ENCODE measurements around the gene CSKMT. TPM values are rescaled to one million over a fixed set of nuclear protein-coding genes. Genes with fewer than 3 reads are reported as not detected.

CSKMT gene
- total and polyA plus RNA-seq, 10 of the 15 experiments (the other 5 are each of a cell fraction or from before 2014, with no cell fraction given): 7.0 to 213 (median 21.6) TPM

DNA sequence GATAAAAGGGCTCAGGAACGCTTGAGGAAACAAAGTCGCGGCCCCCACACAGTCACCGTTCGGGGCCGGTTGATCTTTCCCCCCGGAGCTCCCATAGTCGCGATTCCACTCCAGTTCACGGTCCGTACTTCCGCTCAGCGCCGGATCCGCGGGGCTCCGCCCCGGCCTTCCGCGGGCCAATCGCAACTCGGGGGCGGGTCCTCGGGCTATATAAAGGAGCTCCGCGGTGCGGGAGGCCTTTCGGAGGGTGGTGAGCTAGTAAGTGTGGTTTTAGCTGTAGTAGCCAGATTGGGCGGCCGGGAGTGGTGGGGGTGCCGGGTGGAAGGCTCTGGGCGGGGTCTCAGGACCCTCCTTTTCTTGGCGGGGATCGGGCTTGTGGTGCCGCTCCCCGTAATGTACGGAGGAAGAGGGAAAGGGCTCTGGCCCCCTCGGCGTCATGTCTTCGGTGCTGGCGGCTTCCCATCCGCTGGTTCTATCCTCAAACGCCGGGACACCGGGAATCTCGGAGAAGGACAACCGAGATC lies at the start of gene CSKMT, which contains the start of gene C11orf98 (continued):
- TF ChIP-seq, protein P1, sequence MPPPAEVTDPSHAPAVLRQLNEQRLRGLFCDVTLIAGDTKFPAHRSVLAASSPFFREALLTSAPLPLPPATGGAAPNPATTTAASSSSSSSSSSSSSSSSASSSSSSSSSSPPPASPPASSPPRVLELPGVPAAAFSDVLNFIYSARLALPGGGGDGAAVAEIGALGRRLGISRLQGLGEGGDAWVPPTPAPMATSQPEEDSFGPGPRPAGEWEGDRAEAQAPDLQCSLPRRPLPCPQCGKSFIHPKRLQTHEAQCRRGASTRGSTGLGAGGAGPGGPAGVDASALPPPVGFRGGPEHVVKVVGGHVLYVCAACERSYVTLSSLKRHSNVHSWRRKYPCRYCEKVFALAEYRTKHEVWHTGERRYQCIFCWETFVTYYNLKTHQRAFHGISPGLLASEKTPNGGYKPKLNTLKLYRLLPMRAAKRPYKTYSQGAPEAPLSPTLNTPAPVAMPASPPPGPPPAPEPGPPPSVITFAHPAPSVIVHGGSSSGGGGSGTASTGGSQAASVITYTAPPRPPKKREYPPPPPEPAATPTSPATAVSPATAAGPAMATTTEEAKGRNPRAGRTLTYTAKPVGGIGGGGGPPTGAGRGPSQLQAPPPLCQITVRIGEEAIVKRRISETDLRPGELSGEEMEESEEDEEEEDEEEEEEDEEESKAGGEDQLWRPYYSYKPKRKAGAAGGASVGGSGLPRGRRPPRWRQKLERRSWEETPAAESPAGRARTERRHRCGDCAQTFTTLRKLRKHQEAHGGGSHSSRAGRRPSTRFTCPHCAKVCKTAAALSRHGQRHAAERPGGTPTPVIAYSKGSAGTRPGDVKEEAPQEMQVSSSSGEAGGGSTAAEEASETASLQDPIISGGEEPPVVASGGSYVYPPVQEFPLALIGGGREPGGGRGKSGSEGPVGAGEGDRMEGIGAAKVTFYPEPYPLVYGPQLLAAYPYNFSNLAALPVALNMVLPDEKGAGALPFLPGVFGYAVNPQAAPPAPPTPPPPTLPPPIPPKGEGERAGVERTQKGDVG (CRISPR knock-in tag; IDR thresholded peaks at IDR 0.05): peak; percentile 79
- TF ChIP-seq RBBP5 (conservative IDR thresholded peaks at IDR 0.05) (no peak), PAX8 (IDR thresholded peaks at IDR 0.05) (no peak), ZSCAN29 (IDR thresholded peaks at IDR 0.05) (no peak), EZH2 (IDR thresholded peaks at IDR 0.05; ENCODE audit: borderline replicate concordance, control insufficient read depth, low read depth, low read length) (no peak), JUND (IDR thresholded peaks at IDR 0.05; ENCODE audit: low read depth, low read length) (no peak), ESRRA (IDR thresholded peaks at IDR 0.05; ENCODE audit: low read length) (no peak; the same call in 1 of the 2 replicates), YY1 (IDR thresholded peaks at IDR 0.05; ENCODE audit: low read depth, low read length) (peak; percentile 68; the same call in 1 of the 2 replicates), RB1 (IDR thresholded peaks at IDR 0.05; ENCODE audit: borderline replicate concordance) (no peak), EED (IDR thresholded peaks at IDR 0.05; ENCODE audit: low read depth) (0 out of 2 replicates have a peak, but pooled peaks have one; percentile 36), RAD51 (IDR thresholded peaks at IDR 0.05) (no peak)
- TF ChIP-seq, protein P2, sequence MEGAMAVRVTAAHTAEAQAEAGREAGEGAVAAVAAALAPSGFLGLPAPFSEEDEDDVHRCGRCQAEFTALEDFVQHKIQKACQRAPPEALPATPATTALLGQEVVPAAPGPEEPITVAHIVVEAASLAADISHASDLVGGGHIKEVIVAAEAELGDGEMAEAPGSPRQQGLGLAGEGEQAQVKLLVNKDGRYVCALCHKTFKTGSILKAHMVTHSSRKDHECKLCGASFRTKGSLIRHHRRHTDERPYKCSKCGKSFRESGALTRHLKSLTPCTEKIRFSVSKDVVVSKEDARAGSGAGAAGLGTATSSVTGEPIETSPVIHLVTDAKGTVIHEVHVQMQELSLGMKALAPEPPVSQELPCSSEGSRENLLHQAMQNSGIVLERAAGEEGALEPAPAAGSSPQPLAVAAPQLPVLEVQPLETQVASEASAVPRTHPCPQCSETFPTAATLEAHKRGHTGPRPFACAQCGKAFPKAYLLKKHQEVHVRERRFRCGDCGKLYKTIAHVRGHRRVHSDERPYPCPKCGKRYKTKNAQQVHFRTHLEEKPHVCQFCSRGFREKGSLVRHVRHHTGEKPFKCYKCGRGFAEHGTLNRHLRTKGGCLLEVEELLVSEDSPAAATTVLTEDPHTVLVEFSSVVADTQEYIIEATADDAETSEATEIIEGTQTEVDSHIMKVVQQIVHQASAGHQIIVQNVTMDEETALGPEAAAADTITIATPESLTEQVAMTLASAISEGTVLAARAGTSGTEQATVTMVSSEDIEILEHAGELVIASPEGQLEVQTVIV (IDR thresholded peaks at IDR 0.05; ENCODE audit: borderline replicate concordance, partially characterized antibody): no peak
- TF ChIP-seq, protein P3, sequence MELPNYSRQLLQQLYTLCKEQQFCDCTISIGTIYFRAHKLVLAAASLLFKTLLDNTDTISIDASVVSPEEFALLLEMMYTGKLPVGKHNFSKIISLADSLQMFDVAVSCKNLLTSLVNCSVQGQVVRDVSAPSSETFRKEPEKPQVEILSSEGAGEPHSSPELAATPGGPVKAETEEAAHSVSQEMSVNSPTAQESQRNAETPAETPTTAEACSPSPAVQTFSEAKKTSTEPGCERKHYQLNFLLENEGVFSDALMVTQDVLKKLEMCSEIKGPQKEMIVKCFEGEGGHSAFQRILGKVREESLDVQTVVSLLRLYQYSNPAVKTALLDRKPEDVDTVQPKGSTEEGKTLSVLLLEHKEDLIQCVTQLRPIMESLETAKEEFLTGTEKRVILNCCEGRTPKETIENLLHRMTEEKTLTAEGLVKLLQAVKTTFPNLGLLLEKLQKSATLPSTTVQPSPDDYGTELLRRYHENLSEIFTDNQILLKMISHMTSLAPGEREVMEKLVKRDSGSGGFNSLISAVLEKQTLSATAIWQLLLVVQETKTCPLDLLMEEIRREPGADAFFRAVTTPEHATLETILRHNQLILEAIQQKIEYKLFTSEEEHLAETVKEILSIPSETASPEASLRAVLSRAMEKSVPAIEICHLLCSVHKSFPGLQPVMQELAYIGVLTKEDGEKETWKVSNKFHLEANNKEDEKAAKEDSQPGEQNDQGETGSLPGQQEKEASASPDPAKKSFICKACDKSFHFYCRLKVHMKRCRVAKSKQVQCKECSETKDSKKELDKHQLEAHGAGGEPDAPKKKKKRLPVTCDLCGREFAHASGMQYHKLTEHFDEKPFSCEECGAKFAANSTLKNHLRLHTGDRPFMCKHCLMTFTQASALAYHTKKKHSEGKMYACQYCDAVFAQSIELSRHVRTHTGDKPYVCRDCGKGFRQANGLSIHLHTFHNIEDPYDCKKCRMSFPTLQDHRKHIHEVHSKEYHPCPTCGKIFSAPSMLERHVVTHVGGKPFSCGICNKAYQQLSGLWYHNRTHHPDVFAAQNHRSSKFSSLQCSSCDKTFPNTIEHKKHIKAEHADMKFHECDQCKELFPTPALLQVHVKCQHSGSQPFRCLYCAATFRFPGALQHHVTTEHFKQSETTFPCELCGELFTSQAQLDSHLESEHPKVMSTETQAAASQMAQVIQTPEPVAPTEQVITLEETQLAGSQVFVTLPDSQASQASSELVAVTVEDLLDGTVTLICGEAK (IDR thresholded peaks at IDR 0.05; ENCODE audit: borderline replicate concordance): peak; percentile 82; the same call in 1 of the 2 replicates
- TF ChIP-seq, protein P4, sequence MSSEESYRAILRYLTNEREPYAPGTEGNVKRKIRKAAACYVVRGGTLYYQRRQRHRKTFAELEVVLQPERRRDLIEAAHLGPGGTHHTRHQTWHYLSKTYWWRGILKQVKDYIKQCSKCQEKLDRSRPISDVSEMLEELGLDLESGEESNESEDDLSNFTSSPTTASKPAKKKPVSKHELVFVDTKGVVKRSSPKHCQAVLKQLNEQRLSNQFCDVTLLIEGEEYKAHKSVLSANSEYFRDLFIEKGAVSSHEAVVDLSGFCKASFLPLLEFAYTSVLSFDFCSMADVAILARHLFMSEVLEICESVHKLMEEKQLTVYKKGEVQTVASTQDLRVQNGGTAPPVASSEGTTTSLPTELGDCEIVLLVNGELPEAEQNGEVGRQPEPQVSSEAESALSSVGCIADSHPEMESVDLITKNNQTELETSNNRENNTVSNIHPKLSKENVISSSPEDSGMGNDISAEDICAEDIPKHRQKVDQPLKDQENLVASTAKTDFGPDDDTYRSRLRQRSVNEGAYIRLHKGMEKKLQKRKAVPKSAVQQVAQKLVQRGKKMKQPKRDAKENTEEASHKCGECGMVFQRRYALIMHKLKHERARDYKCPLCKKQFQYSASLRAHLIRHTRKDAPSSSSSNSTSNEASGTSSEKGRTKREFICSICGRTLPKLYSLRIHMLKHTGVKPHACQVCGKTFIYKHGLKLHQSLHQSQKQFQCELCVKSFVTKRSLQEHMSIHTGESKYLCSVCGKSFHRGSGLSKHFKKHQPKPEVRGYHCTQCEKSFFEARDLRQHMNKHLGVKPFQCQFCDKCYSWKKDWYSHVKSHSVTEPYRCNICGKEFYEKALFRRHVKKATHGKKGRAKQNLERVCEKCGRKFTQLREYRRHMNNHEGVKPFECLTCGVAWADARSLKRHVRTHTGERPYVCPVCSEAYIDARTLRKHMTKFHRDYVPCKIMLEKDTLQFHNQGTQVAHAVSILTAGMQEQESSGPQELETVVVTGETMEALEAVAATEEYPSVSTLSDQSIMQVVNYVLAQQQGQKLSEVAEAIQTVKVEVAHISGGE (CRISPR knock-in tag; IDR thresholded peaks at IDR 0.05): peak; percentile 41; the same call in 1 of the 2 replicates
- TF ChIP-seq, protein P5, sequence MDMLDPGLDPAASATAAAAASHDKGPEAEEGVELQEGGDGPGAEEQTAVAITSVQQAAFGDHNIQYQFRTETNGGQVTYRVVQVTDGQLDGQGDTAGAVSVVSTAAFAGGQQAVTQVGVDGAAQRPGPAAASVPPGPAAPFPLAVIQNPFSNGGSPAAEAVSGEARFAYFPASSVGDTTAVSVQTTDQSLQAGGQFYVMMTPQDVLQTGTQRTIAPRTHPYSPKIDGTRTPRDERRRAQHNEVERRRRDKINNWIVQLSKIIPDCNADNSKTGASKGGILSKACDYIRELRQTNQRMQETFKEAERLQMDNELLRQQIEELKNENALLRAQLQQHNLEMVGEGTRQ (IDR thresholded peaks at IDR 0.05; ENCODE audit: borderline replicate concordance, low read depth, low read length): no peak
